Measurements from ENCODE around the gene APOBEC3B. TPM values are rescaled to one million over a fixed set of nuclear protein-coding genes. Genes with fewer than 3 reads are reported as not detected.
A peak's percentile ranks its signal among the peaks of the same experiment; 100 is the strongest.
"Not testable (repeated sequence)": the region's sequence is repeated elsewhere in the genome, so short reads cannot be mapped to it uniquely, and the experiment has no call there.

Gene APOBEC3B
- total and polyA plus RNA-seq, 2 donors (not counting 3 experiments of a cell fraction or from before 2014, with no cell fraction given), result 10.3 to 19.9 TPM

DNA sequence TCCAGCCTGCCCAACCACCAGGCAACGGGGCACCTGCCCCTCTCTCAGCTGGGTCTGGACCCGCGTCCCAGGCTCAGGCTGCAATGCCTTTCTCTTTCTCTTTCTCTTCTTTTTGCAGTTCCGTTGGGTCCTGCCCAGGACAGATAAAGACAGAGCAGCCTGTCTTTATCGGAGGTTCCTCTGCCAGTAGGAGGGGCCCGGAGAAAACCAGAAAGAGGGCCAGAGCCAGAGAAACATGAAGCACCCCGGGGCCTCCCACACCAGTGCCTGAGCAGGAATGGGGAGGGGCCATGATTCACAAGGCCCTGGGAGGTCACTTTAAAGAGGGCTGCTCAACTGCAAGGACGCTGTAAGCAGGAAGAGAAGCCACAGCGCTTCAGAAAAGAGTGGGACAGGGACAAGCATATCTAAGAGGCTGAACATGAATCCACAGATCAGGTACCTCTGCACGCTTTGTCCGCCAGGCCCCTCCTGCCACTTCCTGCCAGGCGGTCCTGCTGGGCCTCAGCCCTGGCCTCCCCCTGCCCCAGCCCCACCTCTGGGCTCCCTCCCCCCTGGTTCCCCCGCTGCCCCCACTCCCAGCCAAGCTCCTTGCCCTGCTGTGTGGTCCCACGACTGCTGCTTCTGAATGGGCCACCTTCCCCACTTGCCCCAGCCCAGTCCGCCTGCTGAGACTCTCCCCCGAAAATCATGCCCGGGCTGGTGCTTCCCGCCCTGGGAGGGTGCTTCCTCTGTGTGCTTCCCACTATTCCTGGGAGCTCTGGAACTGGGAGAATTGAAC, 32.0 kb downstream of the APOBEC3B start, which contains the start of gene APOBEC3C:
Gene APOBEC3C, plus strand, starts transcription at position 316 of the 781 bp plus-strand sequence. Its CDS starts 106 bp downstream, at position 422.
- Histone ChIP-seq H3K9me3 (replicated peaks; ENCODE audit: control insufficient read depth, insufficient read depth, low read length) (no peaks in the 10 kb centered on the region), H3K4me3 (replicated peaks in 1 of 3; ENCODE audit: insufficient read depth in 1 of 3, low read depth in 1 of 3, low read length in 3 of 3) (peak within 1 kb of the TSS in 2 of 3 experiments; percentile 28 to 36), H3K4me2 (ENCODE audit: insufficient read depth, low read length) (peak within 1 kb of the TSS; percentile 64), H3K9ac (replicated peaks; ENCODE audit: extremely low read depth, insufficient read depth, low read length) (peak within 1 kb of the TSS; percentile 31), H3K36me3 (ENCODE audit: control insufficient read depth in 2 of 2, extremely low read depth in 1 of 2, insufficient read depth in 2 of 2, low read length in 2 of 2) (no peaks in the 10 kb centered on the region), H4K20me1 (replicated peaks; ENCODE audit: control insufficient read depth, extremely low read depth, insufficient read depth, low read length) (no peaks in the 10 kb centered on the region), H2AFZ (ENCODE audit: low read depth, low read length) (peak within 1 kb of the TSS; percentile 96), H3K27ac (ENCODE audit: insufficient read depth, low read depth, low read length) (peak within 1 kb of the TSS; percentile 11), H3K9me1 (replicated peaks; ENCODE audit: control insufficient read depth, extremely low read depth, insufficient read depth, low read length) (no peaks in the 10 kb centered on the region), H3K79me2 (ENCODE audit: control insufficient read depth, insufficient read depth, low read length) (no peaks in the 10 kb centered on the region), H3K4me1 (ENCODE audit: control insufficient read depth, extremely low read depth, insufficient read depth, low read length) (peaks cover 3% of the 10 kb centered on the region), H3K27me3 (ENCODE audit: control insufficient read depth in 2 of 2, insufficient read depth in 2 of 2, low read length in 2 of 2) (no peaks in the 10 kb centered on the region)
- DNase-seq (ENCODE audit: low read depth, low spot score), result peak; percentile 30
- TSS peak; percentile 20 for BruUV-seq (replicated peaks)
- TF ChIP-seq POLR2AphosphoS5 (IDR thresholded peaks at IDR 0.05; ENCODE audit: insufficient read depth, low read depth, low read length), result no peak
- no peak for TF ChIP-seq POLR2A (IDR thresholded peaks at IDR 0.05; ENCODE audit: low read depth, low read length)
- TF ChIP-seq, protein P1, sequence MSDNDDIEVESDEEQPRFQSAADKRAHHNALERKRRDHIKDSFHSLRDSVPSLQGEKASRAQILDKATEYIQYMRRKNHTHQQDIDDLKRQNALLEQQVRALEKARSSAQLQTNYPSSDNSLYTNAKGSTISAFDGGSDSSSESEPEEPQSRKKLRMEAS (IDR thresholded peaks at IDR 0.05; ENCODE audit: insufficient read depth, insufficient read length), result no peak
- TF ChIP-seq, protein P2, sequence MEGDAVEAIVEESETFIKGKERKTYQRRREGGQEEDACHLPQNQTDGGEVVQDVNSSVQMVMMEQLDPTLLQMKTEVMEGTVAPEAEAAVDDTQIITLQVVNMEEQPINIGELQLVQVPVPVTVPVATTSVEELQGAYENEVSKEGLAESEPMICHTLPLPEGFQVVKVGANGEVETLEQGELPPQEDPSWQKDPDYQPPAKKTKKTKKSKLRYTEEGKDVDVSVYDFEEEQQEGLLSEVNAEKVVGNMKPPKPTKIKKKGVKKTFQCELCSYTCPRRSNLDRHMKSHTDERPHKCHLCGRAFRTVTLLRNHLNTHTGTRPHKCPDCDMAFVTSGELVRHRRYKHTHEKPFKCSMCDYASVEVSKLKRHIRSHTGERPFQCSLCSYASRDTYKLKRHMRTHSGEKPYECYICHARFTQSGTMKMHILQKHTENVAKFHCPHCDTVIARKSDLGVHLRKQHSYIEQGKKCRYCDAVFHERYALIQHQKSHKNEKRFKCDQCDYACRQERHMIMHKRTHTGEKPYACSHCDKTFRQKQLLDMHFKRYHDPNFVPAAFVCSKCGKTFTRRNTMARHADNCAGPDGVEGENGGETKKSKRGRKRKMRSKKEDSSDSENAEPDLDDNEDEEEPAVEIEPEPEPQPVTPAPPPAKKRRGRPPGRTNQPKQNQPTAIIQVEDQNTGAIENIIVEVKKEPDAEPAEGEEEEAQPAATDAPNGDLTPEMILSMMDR (IDR thresholded peaks at IDR 0.05; ENCODE audit: extremely low read depth in 1 of 2, insufficient read depth in 1 of 2, low read depth in 1 of 2, low read length in 2 of 2), result no peak
- TF ChIP-seq GATA2 (IDR thresholded peaks at IDR 0.05; ENCODE audit: insufficient read depth, insufficient read length, low read depth, low read length), result no peak
- no peak for TF ChIP-seq FOS (IDR thresholded peaks at IDR 0.05; ENCODE audit: borderline replicate concordance, insufficient read depth, low read length)
- no peak for TF ChIP-seq MYC (IDR thresholded peaks at IDR 0.05; ENCODE audit: low read depth, low read length)
- no peak for TF ChIP-seq JUN (IDR thresholded peaks at IDR 0.05; ENCODE audit: borderline replicate concordance, insufficient read depth, insufficient read length, low read depth)
- no peak for TF ChIP-seq EZH2 (IDR thresholded peaks at IDR 0.05; ENCODE audit: borderline replicate concordance, low read depth, low read length, severe bottlenecking)
- ChIA-PET CTCF (interaction anchor here (0.6 to 1.2 kb wide), 5 partner anchors 41 to 245 kb away, joined by 3 to 7 read pairs (median 3); no protein-coding TSS in a partner anchor), POLR2A (no interaction called here)
- FAIRE-seq, result peak; percentile 73
- dilution Hi-C loops (cut with MboI; ENCODE audit: extremely low pct_ligation_motif_present, low sequenced_read_pairs), result no loop called here
- intact Hi-C loops (cut with micrococcal nuclease), result no loop called here

DNA sequence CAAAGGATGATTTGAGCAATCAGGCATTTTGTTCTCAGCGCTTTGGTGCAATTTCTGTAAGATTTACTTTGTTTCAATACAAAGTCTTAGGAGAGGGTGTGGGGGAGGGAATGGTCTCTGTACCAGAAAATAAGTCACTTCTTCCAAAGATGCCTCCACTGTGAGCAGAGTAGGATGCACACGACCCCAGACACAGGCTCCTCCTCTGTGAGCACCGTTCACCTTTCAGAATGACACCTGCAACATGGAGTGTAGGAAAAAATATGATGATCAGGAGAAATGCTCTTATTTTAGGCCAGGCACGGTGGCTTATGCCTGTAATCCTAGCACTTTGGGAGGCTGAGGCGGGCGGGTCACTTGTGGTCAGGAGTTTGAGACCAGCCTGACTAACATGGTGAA, 32.6 kb downstream of the APOBEC3B start:
- intact Hi-C loops (cut with micrococcal nuclease), result not testable (repeated sequence)

More for the DNA sequence above, 32.6 kb downstream of the APOBEC3B start:
- Histone ChIP-seq H3K4me3 (replicated peaks in 1 of 3; ENCODE audit: insufficient read depth in 1 of 3, low read depth in 1 of 3, low read length in 3 of 3) (peak overlapping the region in 2 of 3 experiments; percentile 28 to 36), H2AFZ (ENCODE audit: low read depth, low read length) (peak overlapping the region; percentile 96), H3K4me2 (ENCODE audit: insufficient read depth, low read length) (peak overlapping the region; percentile 64), H3K9ac (replicated peaks; ENCODE audit: extremely low read depth, insufficient read depth, low read length) (peak overlapping the region; percentile 31)
- POLR2A ChIA-PET; H3K79me2 ChIP-seq (ENCODE audit: control insufficient read depth, insufficient read depth, low read length); H3K9me3 ChIP-seq (replicated peaks; ENCODE audit: control insufficient read depth, insufficient read depth, low read length); H3K27ac ChIP-seq (ENCODE audit: insufficient read depth, low read depth, low read length); BruUV-seq (replicated peaks); DNase-seq (ENCODE audit: low read depth, low spot score); FAIRE-seq; dilution Hi-C loops (cut with MboI; ENCODE audit: extremely low pct_ligation_motif_present, low sequenced_read_pairs); H3K36me3 ChIP-seq (ENCODE audit: control insufficient read depth in 2 of 2, extremely low read depth in 1 of 2, insufficient read depth in 2 of 2, low read length in 2 of 2); H3K27me3 ChIP-seq (ENCODE audit: control insufficient read depth in 2 of 2, insufficient read depth in 2 of 2, low read length in 2 of 2); H4K20me1 ChIP-seq (replicated peaks; ENCODE audit: control insufficient read depth, extremely low read depth, insufficient read depth, low read length); H3K4me1 ChIP-seq (ENCODE audit: control insufficient read depth, extremely low read depth, insufficient read depth, low read length); H3K9me1 ChIP-seq (replicated peaks; ENCODE audit: control insufficient read depth, extremely low read depth, insufficient read depth, low read length): not testable (repeated sequence)
- CTCF ChIA-PET, result interaction anchor here (0.6 to 1.2 kb wide), 4 partner anchors 42 to 246 kb away, joined by 3 to 7 read pairs (median 3); no protein-coding TSS in a partner anchor
